ENCODE results near the gene SLC25A36.

Gene SLC25A36

GRCh38 chr3:140929446-140929845 lies 12.2 kb upstream of the SLC25A36 start:
- no peak for TF ChIP-seq REST (IDR thresholded peaks at IDR 0.05; ENCODE audit: insufficient read depth in 1 of 2, low read depth in 2 of 2, low read length in 2 of 2)
- TF ChIP-seq POLR2AphosphoS5 (IDR thresholded peaks at IDR 0.05; ENCODE audit: low read depth, low read length), result no peak
- no peak for TF ChIP-seq SIN3A (IDR thresholded peaks at IDR 0.05; ENCODE audit: borderline replicate concordance, insufficient read depth, low read length)
- no peak for TF ChIP-seq TAF1 (IDR thresholded peaks at IDR 0.05; ENCODE audit: borderline replicate concordance, insufficient read depth, low read length)
- no peak for TF ChIP-seq FOXP2 (optimal IDR thresholded peaks at IDR 0.05; ENCODE audit: borderline replicate concordance, extremely low read depth, extremely low read length, insufficient read depth)

DNA sequence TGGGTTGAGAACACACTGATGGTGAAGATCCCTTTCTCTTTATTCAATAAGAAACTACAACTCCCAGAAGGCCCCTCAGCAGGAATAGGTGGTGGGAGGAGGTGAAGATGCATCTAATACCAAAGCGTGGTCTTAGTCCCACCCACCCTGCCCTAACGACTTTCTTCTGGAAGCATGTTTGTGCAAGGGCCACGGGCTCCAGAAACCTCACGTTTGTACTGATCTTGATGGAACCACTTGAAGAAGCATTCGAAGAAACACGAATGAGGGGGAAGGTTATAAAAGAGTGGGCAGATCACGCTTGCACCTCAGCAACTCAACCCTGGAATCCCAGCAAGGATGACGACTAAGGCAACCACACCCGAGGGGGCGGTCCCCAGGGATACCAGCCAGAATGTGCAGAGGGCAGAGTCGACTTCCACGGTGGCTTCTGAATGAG lies 10.6 kb upstream of the SLC25A36 start:
- TF ChIP-seq TAF1 (IDR thresholded peaks at IDR 0.05; ENCODE audit: borderline replicate concordance, insufficient read depth, low read length) (no peak), FOXP2 (optimal IDR thresholded peaks at IDR 0.05; ENCODE audit: borderline replicate concordance, extremely low read depth, extremely low read length, insufficient read depth) (no peak), POLR2AphosphoS5 (IDR thresholded peaks at IDR 0.05; ENCODE audit: low read depth, low read length) (no peak), REST (IDR thresholded peaks at IDR 0.05; ENCODE audit: insufficient read depth in 1 of 2, low read depth in 2 of 2, low read length in 2 of 2) (no peak), SIN3A (IDR thresholded peaks at IDR 0.05; ENCODE audit: borderline replicate concordance, insufficient read depth, low read length) (no peak)

DNA sequence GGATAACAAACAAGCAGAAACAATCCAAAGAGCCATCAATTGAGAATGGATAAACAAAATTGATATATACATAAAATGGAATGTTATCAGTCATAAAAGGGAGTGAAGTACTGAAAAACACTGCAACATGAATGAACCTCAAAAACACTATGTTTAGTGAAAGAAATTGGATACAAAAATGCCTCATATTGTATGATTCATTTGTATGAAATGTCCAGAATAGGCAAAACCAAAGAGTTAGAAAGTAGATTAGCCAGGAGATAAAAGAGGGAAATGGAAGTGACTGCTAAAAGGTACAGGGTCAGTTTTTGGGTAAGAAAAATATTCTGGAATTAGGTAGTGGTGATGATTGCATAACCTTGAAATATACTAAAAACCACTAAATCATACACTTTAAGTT lies 9.8 kb upstream of the SLC25A36 start:
- TF ChIP-seq REST (IDR thresholded peaks at IDR 0.05; ENCODE audit: insufficient read depth in 1 of 2, low read depth in 2 of 2, low read length in 2 of 2) (no peak), POLR2AphosphoS5 (IDR thresholded peaks at IDR 0.05; ENCODE audit: low read depth, low read length) (no peak), FOXP2 (optimal IDR thresholded peaks at IDR 0.05; ENCODE audit: borderline replicate concordance, extremely low read depth, extremely low read length, insufficient read depth) (no peak), SIN3A (IDR thresholded peaks at IDR 0.05; ENCODE audit: borderline replicate concordance, insufficient read depth, low read length) (no peak), TAF1 (IDR thresholded peaks at IDR 0.05; ENCODE audit: borderline replicate concordance, insufficient read depth, low read length) (no peak)

GRCh38 chr3:140933109-140933508 lies 8.5 kb upstream of the SLC25A36 start:
- no peak for TF ChIP-seq FOXP2 (optimal IDR thresholded peaks at IDR 0.05; ENCODE audit: borderline replicate concordance, extremely low read depth, extremely low read length, insufficient read depth)
- no peak for TF ChIP-seq POLR2AphosphoS5 (IDR thresholded peaks at IDR 0.05; ENCODE audit: low read depth, low read length)
- TF ChIP-seq REST (IDR thresholded peaks at IDR 0.05; ENCODE audit: insufficient read depth in 1 of 2, low read depth in 2 of 2, low read length in 2 of 2), result no peak
- no peak for TF ChIP-seq SIN3A (IDR thresholded peaks at IDR 0.05; ENCODE audit: borderline replicate concordance, insufficient read depth, low read length)
- TF ChIP-seq TAF1 (IDR thresholded peaks at IDR 0.05; ENCODE audit: borderline replicate concordance, insufficient read depth, low read length), result no peak

- TF ChIP-seq TAF1 (IDR thresholded peaks at IDR 0.05; ENCODE audit: borderline replicate concordance, insufficient read depth, low read length) (no peak), SIN3A (IDR thresholded peaks at IDR 0.05; ENCODE audit: borderline replicate concordance, insufficient read depth, low read length) (no peak), REST (IDR thresholded peaks at IDR 0.05; ENCODE audit: insufficient read depth in 1 of 2, low read depth in 2 of 2, low read length in 2 of 2) (no peak)
Measured at GRCh38 chr3:140933552-140933951, 8.1 kb upstream of the SLC25A36 start.

All from PFSK-1 (cell line).